Nephron progenitor cell (in vitro differentiated cells): ENCODE results near the gene NNT.
A peak's percentile ranks its signal among the peaks of the same experiment; 100 is the strongest.
"Not testable (repeated sequence)": the region's sequence is repeated elsewhere in the genome, so short reads cannot be mapped to it uniquely, and the experiment has no call there.

ENCODE experiments used
- DNase-seq: peaks from one replicate; pipeline ENCODE4 v3.0.0; 2021
- H3K27ac Mint-ChIP-seq: 2 replicates; pipeline ENCODE4 v1.8.0; 2021; ENCODE audit warnings: mild to moderate bottlenecking, moderate library complexity, mixed read lengths
- H3K27me3 Mint-ChIP-seq: 2 replicates; pipeline ENCODE4 v1.8.0; 2021; ENCODE audit warnings: mild to moderate bottlenecking, low read depth, mixed read lengths; ENCODE audit not compliant: poor library complexity
- H3K36me3 Mint-ChIP-seq: 2 replicates; pipeline ENCODE4 v1.8.0; 2021; ENCODE audit warnings: low read depth, mixed read lengths
- H3K4me1 Mint-ChIP-seq: 2 replicates; pipeline ENCODE4 v1.8.0; 2021; ENCODE audit warnings: mixed read lengths
- H3K4me3 Mint-ChIP-seq: 2 replicates; pipeline ENCODE4 v1.8.0; 2021; ENCODE audit warnings: mild to moderate bottlenecking, moderate library complexity, mixed read lengths
- H3K9me3 Mint-ChIP-seq: 2 replicates; pipeline ENCODE4 v1.8.0; 2021; ENCODE audit warnings: mild to moderate bottlenecking, moderate library complexity, mixed read lengths
- TF ChIP-seq, protein P1 (sequence below): fragments of 200-600 bp; sonication (generic); IDR thresholded peaks from 2 replicates; pipeline ENCODE4 v1.5.0; 2021; ENCODE audit warnings: antibody characterized with exemption

NNT gene

GRCh38 chr5:43590700-43591099 is 12.3 kb upstream of the NNT start:
- Mint-ChIP-seq H3K36me3 (peaks cover 33% of the 10 kb centered on the region), H3K4me3 (no peak overlapping the region), H3K4me1 (no peaks in the 10 kb centered on the region), H3K27ac (no peak overlapping the region), H3K27me3 (no peaks in the 10 kb centered on the region), H3K9me3 (peaks cover 4% of the 10 kb centered on the region)
- DNase-seq, result no peak
- TF ChIP-seq, protein P1, sequence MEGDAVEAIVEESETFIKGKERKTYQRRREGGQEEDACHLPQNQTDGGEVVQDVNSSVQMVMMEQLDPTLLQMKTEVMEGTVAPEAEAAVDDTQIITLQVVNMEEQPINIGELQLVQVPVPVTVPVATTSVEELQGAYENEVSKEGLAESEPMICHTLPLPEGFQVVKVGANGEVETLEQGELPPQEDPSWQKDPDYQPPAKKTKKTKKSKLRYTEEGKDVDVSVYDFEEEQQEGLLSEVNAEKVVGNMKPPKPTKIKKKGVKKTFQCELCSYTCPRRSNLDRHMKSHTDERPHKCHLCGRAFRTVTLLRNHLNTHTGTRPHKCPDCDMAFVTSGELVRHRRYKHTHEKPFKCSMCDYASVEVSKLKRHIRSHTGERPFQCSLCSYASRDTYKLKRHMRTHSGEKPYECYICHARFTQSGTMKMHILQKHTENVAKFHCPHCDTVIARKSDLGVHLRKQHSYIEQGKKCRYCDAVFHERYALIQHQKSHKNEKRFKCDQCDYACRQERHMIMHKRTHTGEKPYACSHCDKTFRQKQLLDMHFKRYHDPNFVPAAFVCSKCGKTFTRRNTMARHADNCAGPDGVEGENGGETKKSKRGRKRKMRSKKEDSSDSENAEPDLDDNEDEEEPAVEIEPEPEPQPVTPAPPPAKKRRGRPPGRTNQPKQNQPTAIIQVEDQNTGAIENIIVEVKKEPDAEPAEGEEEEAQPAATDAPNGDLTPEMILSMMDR, result no peak

- TF ChIP-seq, protein P1, result no peak
- no peaks in the 10 kb centered on the region for H3K27me3 Mint-ChIP-seq
- no peak overlapping the region for H3K4me3 Mint-ChIP-seq
- no peaks in the 10 kb centered on the region for H3K9me3 Mint-ChIP-seq
- no peak overlapping the region for H3K27ac Mint-ChIP-seq
- no peak for DNase-seq
- H3K36me3 Mint-ChIP-seq, result peaks cover 19% of the 10 kb centered on the region
- no peaks in the 10 kb centered on the region for H3K4me1 Mint-ChIP-seq
Observed at GRCh38 chr5:43592363-43592762, 10.6 kb upstream of the NNT start.

- H3K4me3 Mint-ChIP-seq, H3K9me3 Mint-ChIP-seq, DNase-seq, H3K27ac Mint-ChIP-seq, H3K27me3 Mint-ChIP-seq: not testable (repeated sequence)
- peaks cover 41% of the 10 kb centered on the region for H3K4me1 Mint-ChIP-seq
- peaks cover 23% of the 10 kb centered on the region for H3K36me3 Mint-ChIP-seq
Observed at GRCh38 chr5:43598927-43599326, 4.1 kb upstream of the NNT start.

- TF ChIP-seq, protein P1, result no peak
- H3K4me1 Mint-ChIP-seq, result peaks cover 45% of the 10 kb centered on the region
- DNase-seq, result no peak
Observed at GRCh38 chr5:43601454-43602260, 1.3 kb upstream of the NNT start.

GRCh38 chr5:43603344-43604217 is 601 bp downstream of the NNT start:
- H3K27me3 Mint-ChIP-seq, result no peaks in the 10 kb centered on the region
- H3K4me1 Mint-ChIP-seq, result peaks cover 54% of the 10 kb centered on the region
- TF ChIP-seq, protein P1, result no peak
- peak overlapping the region; percentile 85 for H3K4me3 Mint-ChIP-seq
- peaks cover 41% of the 10 kb centered on the region for H3K36me3 Mint-ChIP-seq
- peak; percentile 23 for DNase-seq
- H3K9me3 Mint-ChIP-seq, result peaks cover 18% of the 10 kb centered on the region
- H3K27ac Mint-ChIP-seq, result no peak overlapping the region

More at GRCh38 chr5:43601454-43602260, 1.3 kb upstream of the NNT start:
- Mint-ChIP-seq H3K27me3 (no peaks in the 10 kb centered on the region), H3K4me3 (peak overlapping the region; percentile 85), H3K27ac (no peak overlapping the region), H3K36me3 (peaks cover 36% of the 10 kb centered on the region), H3K9me3 (peaks cover 12% of the 10 kb centered on the region)

DNA sequence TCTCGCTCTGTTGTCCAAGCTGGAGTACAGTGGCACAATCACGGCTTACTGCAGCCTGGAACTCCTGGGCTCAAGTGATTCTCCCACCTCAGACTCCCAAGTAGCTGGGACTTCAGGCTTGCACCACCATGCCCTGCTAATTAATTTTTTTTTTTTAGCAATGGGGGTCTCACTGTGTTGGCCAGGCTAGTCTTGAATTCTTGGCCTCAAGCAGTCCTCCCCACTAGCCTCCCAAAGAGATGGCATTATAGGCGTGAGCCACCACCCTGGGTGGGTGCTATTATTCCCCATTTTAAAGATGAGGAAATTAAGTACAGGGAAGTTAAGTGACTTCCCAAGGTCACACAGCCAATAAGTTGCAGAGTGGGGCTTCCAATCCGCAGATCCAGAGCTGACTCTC is 1.7 kb downstream of the NNT start:
- Mint-ChIP-seq H3K27ac (no peak overlapping the region), H3K27me3 (no peaks in the 10 kb centered on the region), H3K4me3 (peak overlapping the region; percentile 85), H3K36me3 (peaks cover 43% of the 10 kb centered on the region), H3K9me3 (peaks cover 18% of the 10 kb centered on the region), H3K4me1 (peaks cover 50% of the 10 kb centered on the region)
- TF ChIP-seq, protein P1, result no peak
- DNase-seq, result no peak
